GM12874 (cell line): ENCODE results near the gene DCC.

Experiments used
- TF ChIP-seq, protein P1 (sequence below): IDR thresholded peaks from 2 replicates; pipeline ENCODE4 v1.5.1; 2011; ENCODE audit warnings: low read depth, mild to moderate bottlenecking, control low read depth, low read length, moderate library complexity; ENCODE audit not compliant: insufficient read depth

The DCC gene

GRCh38 chr18:53004798-53005197 is 664.8 kb downstream of the DCC start:
- TF ChIP-seq, protein P1, sequence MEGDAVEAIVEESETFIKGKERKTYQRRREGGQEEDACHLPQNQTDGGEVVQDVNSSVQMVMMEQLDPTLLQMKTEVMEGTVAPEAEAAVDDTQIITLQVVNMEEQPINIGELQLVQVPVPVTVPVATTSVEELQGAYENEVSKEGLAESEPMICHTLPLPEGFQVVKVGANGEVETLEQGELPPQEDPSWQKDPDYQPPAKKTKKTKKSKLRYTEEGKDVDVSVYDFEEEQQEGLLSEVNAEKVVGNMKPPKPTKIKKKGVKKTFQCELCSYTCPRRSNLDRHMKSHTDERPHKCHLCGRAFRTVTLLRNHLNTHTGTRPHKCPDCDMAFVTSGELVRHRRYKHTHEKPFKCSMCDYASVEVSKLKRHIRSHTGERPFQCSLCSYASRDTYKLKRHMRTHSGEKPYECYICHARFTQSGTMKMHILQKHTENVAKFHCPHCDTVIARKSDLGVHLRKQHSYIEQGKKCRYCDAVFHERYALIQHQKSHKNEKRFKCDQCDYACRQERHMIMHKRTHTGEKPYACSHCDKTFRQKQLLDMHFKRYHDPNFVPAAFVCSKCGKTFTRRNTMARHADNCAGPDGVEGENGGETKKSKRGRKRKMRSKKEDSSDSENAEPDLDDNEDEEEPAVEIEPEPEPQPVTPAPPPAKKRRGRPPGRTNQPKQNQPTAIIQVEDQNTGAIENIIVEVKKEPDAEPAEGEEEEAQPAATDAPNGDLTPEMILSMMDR: no peak

- TF ChIP-seq, protein P1: no peak
These were observed 678.8 kb downstream of the DCC start for GRCh38 chr18:53018791-53019190.

GRCh38 chr18:53025247-53025646 is 685.2 kb downstream of the DCC start:
- TF ChIP-seq, protein P1: no peak

- TF ChIP-seq, protein P1: no peak
These were observed 688.6 kb downstream of the DCC start for GRCh38 chr18:53028565-53028964.

- TF ChIP-seq, protein P1: no peak
These were observed 693.1 kb downstream of the DCC start for GRCh38 chr18:53033128-53033527.

GRCh38 chr18:53038608-53039007 is 698.6 kb downstream of the DCC start:
- TF ChIP-seq, protein P1: no peak

GRCh38 chr18:53040286-53040685 is 700.3 kb downstream of the DCC start:
- TF ChIP-seq, protein P1: no peak

GRCh38 chr18:53056064-53056463 is 716.1 kb downstream of the DCC start:
- TF ChIP-seq, protein P1: no peak
